Fibroblast of lung (primary cell): ENCODE measurements around the gene PIK3R2. TPM values are rescaled to one million over a fixed set of nuclear protein-coding genes. Genes with fewer than 3 reads are reported as not detected.

ENCODE experiments used
- DNase-seq, 2 donors: peaks; one replicate each; pipeline versions ENCODE4 v3.0.0 to v3.0.0-alpha.2; 2010; ENCODE audit warnings: low read depth in 2 of 2
- H2AFZ ChIP-seq: 2 replicates; pipeline ENCODE4 v1.5.1; 2012; ENCODE audit warnings: low read length, control low read depth, inconsistent platforms
- H3K27ac ChIP-seq: 2 replicates; pipeline ENCODE4 v1.5.1; 2011; ENCODE audit warnings: low read length, control low read depth; ENCODE audit not compliant: insufficient read depth
- H3K27me3 ChIP-seq: 2 replicates; pipeline ENCODE4 v1.5.1; 2011; ENCODE audit warnings: mild to moderate bottlenecking, low read length; ENCODE audit not compliant: control insufficient read depth, insufficient read depth
- H3K36me3 ChIP-seq: 2 replicates; pipeline ENCODE4 v1.5.1; 2011; ENCODE audit warnings: low read length; ENCODE audit not compliant: control insufficient read depth, insufficient read depth
- H3K4me1 ChIP-seq: 2 replicates; pipeline ENCODE4 v1.5.1; 2011; ENCODE audit warnings: low read length; ENCODE audit not compliant: control insufficient read depth, insufficient read depth; ENCODE audit errors: extremely low read depth
- H3K4me2 ChIP-seq: 2 replicates; pipeline ENCODE4 v1.5.1; 2011; ENCODE audit warnings: low read length, control low read depth; ENCODE audit not compliant: insufficient read depth; ENCODE audit errors: extremely low read depth
- H3K4me3 ChIP-seq, 4 experiments: fragments of 200-600 bp in 1 of 4; sonication (generic) in 1 of 4; replicated peaks in 1 of 4; 2 replicates each; pipeline ENCODE4 v1.5.1; 2011 to 2016; ENCODE audit warnings: low read length in 4 of 4, low read depth in 3 of 4, mild to moderate bottlenecking in 3 of 4, control low read depth in 2 of 4, inconsistent platforms in 1 of 4, mixed read lengths in 1 of 4; ENCODE audit not compliant: insufficient read depth in 1 of 4; ENCODE audit errors: control extremely low read depth in 1 of 4
- H3K79me2 ChIP-seq: 2 replicates; pipeline ENCODE4 v1.5.1; 2012; ENCODE audit warnings: mild to moderate bottlenecking, low read length, inconsistent platforms; ENCODE audit not compliant: control insufficient read depth, insufficient read depth
- H3K9ac ChIP-seq: 2 replicates; pipeline ENCODE4 v1.5.1; 2011; ENCODE audit warnings: mild to moderate bottlenecking, low read length, control low read depth; ENCODE audit not compliant: insufficient read depth
- H3K9me3 ChIP-seq: 2 replicates; pipeline ENCODE4 v1.5.1; 2012; ENCODE audit warnings: low read depth, low read length; ENCODE audit not compliant: control insufficient read depth, insufficient read depth
- H4K20me1 ChIP-seq: 2 replicates; pipeline ENCODE4 v1.5.1; 2011; ENCODE audit warnings: low read length; ENCODE audit not compliant: control insufficient read depth, insufficient read depth; ENCODE audit errors: extremely low read depth
- CTCF ChIP-seq, 2 donors: IDR thresholded peaks in 1 of 2; conservative IDR thresholded peaks in 1 of 2; 1 replicate in 1 of 2; 2 replicates in 1 of 2; pipeline ENCODE4 v1.5.1; 2011 to 2012; ENCODE audit warnings: low read length in 2 of 2, control low read depth in 1 of 2, inconsistent platforms in 1 of 2, low read depth in 1 of 2, mild to moderate bottlenecking in 1 of 2
- EZH2 ChIP-seq: IDR thresholded peaks from 2 replicates; pipeline ENCODE4 v1.5.1; 2012; ENCODE audit warnings: low read length, control low read depth, mild to moderate bottlenecking; ENCODE audit errors: missing control alignments
- polyA plus RNA-seq, 2 donors: library from polyadenylated mRNA; depleted of rRNA in 1 of 2; stranded (reverse) in 1 of 2; unstranded in 1 of 2; fragments of >200 nt; gene quantifications; 2 replicates each; pipeline ENCODE4 v1.2.1, GENCODE V29; 2011 to 2012; ENCODE audit warnings: missing spikeins in 1 of 2
- total RNA-seq: library from RNA; depleted of rRNA; stranded (reverse); fragments of >200 nt; gene quantifications from 2 replicates; pipeline ENCODE4 v1.2.1, GENCODE V29; 2014

The PIK3R2 gene
- total and polyA plus RNA-seq, 2 donors (not counting 1 experiment from before 2014, with no cell fraction given): 10.1 to 18.4 TPM

GRCh38 chr19:18202778-18203407, 49.9 kb downstream of the PIK3R2 start:
- peak overlapping the region; percentile 74 to 97 (median 91) for H3K4me3 ChIP-seq
- no peaks in the 10 kb centered on the region for H3K27me3 ChIP-seq
- no peak overlapping the region for H2AFZ ChIP-seq
- H3K27ac ChIP-seq: peak overlapping the region; percentile 92
- H3K9me3 ChIP-seq: no peaks in the 10 kb centered on the region
- peaks cover 21% of the 10 kb centered on the region for H3K4me1 ChIP-seq
- H3K36me3 ChIP-seq: peaks cover 12% of the 10 kb centered on the region
- H4K20me1 ChIP-seq: no peaks in the 10 kb centered on the region
- peak overlapping the region; percentile 96 for H3K4me2 ChIP-seq
- peak overlapping the region; percentile 92 for H3K9ac ChIP-seq
- TF ChIP-seq EZH2 (no peak), CTCF (conservative IDR thresholded peaks at IDR 0.05 in 1 of 2, IDR thresholded peaks at IDR 0.05 in 1 of 2; ENCODE audit: low read depth in 1 of 2, low read length in 2 of 2) (peak; percentile 33 to 41)
- no peak for DNase-seq
- H3K79me2 ChIP-seq: peaks cover 14% of the 10 kb centered on the region

GRCh38 chr19:18203408-18203862, 50.5 kb downstream of the PIK3R2 start:
- H2AFZ ChIP-seq: peak overlapping the region; percentile 69
- H3K9ac ChIP-seq: peak overlapping the region; percentile 92
- DNase-seq: no peak
- peak overlapping the region; percentile 92 for H3K27ac ChIP-seq
- no peaks in the 10 kb centered on the region for H4K20me1 ChIP-seq
- peaks cover 21% of the 10 kb centered on the region for H3K4me1 ChIP-seq
- no peaks in the 10 kb centered on the region for H3K9me3 ChIP-seq
- H3K27me3 ChIP-seq: no peaks in the 10 kb centered on the region
- peak overlapping the region; percentile 74 to 97 (median 91) for H3K4me3 ChIP-seq
- peak overlapping the region; percentile 96 for H3K4me2 ChIP-seq
- H3K79me2 ChIP-seq: peaks cover 14% of the 10 kb centered on the region
- peaks cover 7% of the 10 kb centered on the region for H3K36me3 ChIP-seq
- no peak for TF ChIP-seq CTCF (conservative IDR thresholded peaks at IDR 0.05 in 1 of 2, IDR thresholded peaks at IDR 0.05 in 1 of 2; ENCODE audit: low read depth in 1 of 2, low read length in 2 of 2)
- no peak for TF ChIP-seq EZH2

DNA sequence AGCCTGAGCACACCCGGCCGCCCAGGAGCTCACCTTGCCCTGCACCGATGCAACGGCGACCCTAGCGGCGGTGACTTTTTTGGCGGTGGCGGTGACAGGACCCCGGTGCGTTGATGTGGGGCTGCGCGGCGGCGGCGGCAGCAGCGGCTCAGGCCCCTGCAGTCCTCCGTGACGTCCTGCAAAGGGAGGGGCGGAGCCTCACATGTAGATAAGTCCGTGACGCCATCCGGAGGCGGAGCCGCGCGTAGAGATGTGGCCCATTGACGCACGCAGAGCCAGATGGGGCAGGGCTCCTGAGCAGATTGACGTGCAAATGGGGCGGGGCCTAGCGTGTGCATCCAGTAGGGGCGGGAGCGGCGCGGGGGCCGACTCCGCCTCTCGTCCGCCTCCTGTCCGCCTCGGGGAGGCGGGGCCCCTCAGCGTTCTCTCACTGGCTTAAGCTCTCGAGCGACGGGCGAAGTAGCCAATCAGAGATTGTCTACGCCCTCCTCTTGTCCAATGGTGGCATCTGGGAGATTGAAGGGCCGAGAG, 51.0 kb downstream of the PIK3R2 start, which contains the start of gene RAB3A:
Gene RAB3A (minus strand): TSS at position 180 of the 531 bp plus-strand sequence. CDS start 1,302 bp downstream, outside the sequence.
- Histone ChIP-seq H3K27ac (peak within 1 kb of the TSS; percentile 100), H3K9ac (peak within 1 kb of the TSS; percentile 94), H3K4me3 (peak within 1 kb of the TSS; percentile 80 to 97 (median 91)), H3K9me3 (no peaks in the 10 kb centered on the region), H3K4me2 (peak within 1 kb of the TSS; percentile 96), H3K79me2 (peaks cover 14% of the 10 kb centered on the region), H3K4me1 (peaks cover 21% of the 10 kb centered on the region), H3K36me3 (peaks cover 5% of the 10 kb centered on the region), H4K20me1 (no peaks in the 10 kb centered on the region), H2AFZ (peak within 1 kb of the TSS; percentile 69), H3K27me3 (no peaks in the 10 kb centered on the region)
- DNase-seq: peak; percentile 100
- TF ChIP-seq CTCF (conservative IDR thresholded peaks at IDR 0.05 in 1 of 2, IDR thresholded peaks at IDR 0.05 in 1 of 2; ENCODE audit: low read depth in 1 of 2, low read length in 2 of 2): no peak
- no peak for TF ChIP-seq EZH2
